SK-N-SH treated with all-trans-retinoic acid at 6 μM for 48 hours (cell line): Measurements from ENCODE around the gene ACOT9.

Experiments
- ESRRG ChIP-seq: fragments of 250-450 bp; sonication (Bioruptor Pico); IDR thresholded peaks from 2 replicates; pipeline ENCODE4 v1.6.1; 2021; ENCODE audit warnings: mild to moderate bottlenecking
- PPARA ChIP-seq: fragments of 250-450 bp; sonication (Bioruptor Pico); IDR thresholded peaks from 2 replicates; pipeline ENCODE4 v1.5.0; 2020; ENCODE audit warnings: mild to moderate bottlenecking, borderline replicate concordance
- RARB ChIP-seq: fragments of 250-450 bp; sonication (Bioruptor Pico); IDR thresholded peaks from 2 replicates; pipeline ENCODE4 v1.8.0; 2021; ENCODE audit warnings: mild to moderate bottlenecking, moderate library complexity
- ZFP3 ChIP-seq: fragments of 250-450 bp; sonication (Bioruptor Pico); IDR thresholded peaks from 2 replicates; pipeline ENCODE4 v1.5.0; 2020; ENCODE audit warnings: mild to moderate bottlenecking, moderate library complexity
- ZFP30 ChIP-seq: fragments of 450-650 bp; formaldehyde crosslinking; IDR thresholded peaks from 2 replicates; pipeline ENCODE4 v1.5.0; 2022; ENCODE audit warnings: mild to moderate bottlenecking, moderate library complexity
- ZNF8 ChIP-seq: fragments of 450-650 bp; formaldehyde crosslinking; IDR thresholded peaks from 2 replicates; pipeline ENCODE4 v1.5.0; 2020; ENCODE audit warnings: mild to moderate bottlenecking, moderate library complexity
- TF ChIP-seq, protein P1 (sequence below): fragments of 250-450 bp; sonication (Bioruptor Pico); IDR thresholded peaks from 2 replicates; pipeline ENCODE4 v1.5.1; 2020; ENCODE audit warnings: low read depth, mild to moderate bottlenecking, moderate library complexity
- TF ChIP-seq, protein P2 (sequence below): fragments of 250-450 bp; sonication (Bioruptor Pico); IDR thresholded peaks from 2 replicates; pipeline ENCODE4 v1.8.0; 2020; ENCODE audit warnings: mild to moderate bottlenecking, moderate library complexity, borderline replicate concordance

DNA sequence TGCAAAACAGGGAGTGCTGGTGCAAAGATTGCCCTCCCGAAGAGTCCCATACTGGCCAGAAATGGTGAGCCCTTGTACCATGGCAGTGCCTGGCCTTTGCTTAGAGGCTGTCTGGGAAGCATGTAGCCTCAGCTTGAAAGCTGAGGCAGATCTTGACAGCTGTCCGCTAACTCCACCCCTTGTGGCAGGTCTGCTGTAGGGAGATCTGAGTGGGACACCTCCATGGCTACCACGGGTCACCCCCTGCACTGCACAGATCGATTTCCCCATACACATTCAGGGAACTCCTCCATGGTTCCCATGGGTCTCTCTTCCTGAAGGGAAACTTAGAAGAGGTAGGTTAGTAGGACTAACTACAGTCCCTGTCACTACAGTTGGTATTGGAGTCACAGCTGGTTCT lies 6.1 kb upstream of the ACOT9 start:
- TF ChIP-seq ZFP30 = no peak
- TF ChIP-seq ZFP3 (CRISPR knock-in tag) = no peak
- TF ChIP-seq, protein P1, sequence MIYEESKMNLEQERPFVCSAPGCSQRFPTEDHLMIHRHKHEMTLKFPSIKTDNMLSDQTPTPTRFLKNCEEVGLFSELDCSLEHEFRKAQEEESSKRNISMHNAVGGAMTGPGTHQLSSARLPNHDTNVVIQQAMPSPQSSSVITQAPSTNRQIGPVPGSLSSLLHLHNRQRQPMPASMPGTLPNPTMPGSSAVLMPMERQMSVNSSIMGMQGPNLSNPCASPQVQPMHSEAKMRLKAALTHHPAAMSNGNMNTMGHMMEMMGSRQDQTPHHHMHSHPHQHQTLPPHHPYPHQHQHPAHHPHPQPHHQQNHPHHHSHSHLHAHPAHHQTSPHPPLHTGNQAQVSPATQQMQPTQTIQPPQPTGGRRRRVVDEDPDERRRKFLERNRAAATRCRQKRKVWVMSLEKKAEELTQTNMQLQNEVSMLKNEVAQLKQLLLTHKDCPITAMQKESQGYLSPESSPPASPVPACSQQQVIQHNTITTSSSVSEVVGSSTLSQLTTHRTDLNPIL (CRISPR knock-in tag) = no peak
- TF ChIP-seq, protein P2, sequence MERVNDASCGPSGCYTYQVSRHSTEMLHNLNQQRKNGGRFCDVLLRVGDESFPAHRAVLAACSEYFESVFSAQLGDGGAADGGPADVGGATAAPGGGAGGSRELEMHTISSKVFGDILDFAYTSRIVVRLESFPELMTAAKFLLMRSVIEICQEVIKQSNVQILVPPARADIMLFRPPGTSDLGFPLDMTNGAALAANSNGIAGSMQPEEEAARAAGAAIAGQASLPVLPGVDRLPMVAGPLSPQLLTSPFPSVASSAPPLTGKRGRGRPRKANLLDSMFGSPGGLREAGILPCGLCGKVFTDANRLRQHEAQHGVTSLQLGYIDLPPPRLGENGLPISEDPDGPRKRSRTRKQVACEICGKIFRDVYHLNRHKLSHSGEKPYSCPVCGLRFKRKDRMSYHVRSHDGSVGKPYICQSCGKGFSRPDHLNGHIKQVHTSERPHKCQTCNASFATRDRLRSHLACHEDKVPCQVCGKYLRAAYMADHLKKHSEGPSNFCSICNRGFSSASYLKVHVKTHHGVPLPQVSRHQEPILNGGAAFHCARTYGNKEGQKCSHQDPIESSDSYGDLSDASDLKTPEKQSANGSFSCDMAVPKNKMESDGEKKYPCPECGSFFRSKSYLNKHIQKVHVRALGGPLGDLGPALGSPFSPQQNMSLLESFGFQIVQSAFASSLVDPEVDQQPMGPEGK = no peak
- TF ChIP-seq ESRRG = no peak
- no peak for TF ChIP-seq ZNF8 (CRISPR knock-in tag)
- TF ChIP-seq RARB = no peak
- TF ChIP-seq PPARA (CRISPR knock-in tag) = no peak
